ENCODE data around the gene TCF21.

Gene TCF21

DNA sequence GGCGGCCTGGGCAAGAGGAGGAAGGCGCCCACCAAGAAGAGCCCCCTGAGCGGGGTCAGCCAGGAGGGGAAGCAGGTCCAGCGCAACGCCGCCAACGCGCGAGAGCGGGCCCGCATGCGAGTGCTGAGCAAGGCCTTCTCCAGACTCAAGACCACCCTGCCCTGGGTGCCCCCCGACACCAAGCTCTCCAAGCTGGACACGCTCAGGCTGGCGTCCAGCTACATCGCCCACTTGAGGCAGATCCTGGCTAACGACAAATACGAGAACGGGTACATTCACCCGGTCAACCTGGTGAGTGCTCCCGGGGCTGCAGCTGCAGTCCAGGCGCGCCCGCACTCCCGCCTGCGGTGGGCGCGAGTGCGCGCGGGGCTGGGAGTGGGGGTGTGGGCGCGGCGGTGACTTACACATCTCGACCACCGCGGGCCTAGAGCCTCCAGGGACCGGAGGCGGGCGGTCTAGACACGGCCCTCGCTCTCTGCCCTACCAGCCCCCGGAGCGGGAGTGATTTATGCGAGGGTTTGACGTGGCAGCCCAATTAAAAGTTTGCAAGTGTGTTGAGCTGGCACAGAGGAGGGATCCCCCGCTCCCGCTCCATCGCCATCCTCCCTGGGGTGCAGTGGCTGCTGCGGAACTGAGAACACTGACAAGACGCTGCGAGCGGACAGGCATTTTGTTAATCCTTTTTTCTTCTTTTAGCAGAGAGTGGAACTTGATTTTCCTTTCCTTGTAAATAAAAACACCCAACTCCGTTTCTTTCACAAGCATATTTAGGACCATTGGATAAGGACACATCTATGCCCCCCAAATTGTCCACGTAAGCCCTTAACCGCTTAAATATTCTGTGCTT is 867 bp downstream of the TCF21 start:
- no peak for DNase-seq (ENCODE audit: low read depth in 3 of 3, low spot score in 1 of 3)

DNA sequence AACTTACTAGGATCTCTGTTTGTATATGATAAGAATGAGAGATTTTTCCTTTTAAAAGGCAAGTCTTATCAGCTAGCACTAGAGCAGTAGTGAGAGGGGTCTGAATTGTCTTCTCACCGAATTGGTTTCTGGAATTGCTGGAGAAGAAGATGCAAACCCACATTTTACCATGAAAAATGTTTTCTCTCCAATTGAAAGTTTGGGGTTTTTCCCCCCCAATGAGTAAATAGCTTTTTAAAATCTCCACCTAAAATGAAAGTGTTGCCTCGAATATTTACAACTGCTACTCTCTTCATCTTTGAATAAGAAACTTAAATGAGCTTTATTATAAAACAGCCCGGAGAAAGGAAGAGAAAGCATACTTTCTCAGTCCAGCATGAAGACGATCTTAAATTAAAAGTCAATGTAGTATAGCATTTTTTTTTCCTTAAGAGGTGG is 1.8 kb downstream of the TCF21 start:
- no peak for DNase-seq (ENCODE audit: low read depth in 3 of 3, low spot score in 1 of 3)

DNA sequence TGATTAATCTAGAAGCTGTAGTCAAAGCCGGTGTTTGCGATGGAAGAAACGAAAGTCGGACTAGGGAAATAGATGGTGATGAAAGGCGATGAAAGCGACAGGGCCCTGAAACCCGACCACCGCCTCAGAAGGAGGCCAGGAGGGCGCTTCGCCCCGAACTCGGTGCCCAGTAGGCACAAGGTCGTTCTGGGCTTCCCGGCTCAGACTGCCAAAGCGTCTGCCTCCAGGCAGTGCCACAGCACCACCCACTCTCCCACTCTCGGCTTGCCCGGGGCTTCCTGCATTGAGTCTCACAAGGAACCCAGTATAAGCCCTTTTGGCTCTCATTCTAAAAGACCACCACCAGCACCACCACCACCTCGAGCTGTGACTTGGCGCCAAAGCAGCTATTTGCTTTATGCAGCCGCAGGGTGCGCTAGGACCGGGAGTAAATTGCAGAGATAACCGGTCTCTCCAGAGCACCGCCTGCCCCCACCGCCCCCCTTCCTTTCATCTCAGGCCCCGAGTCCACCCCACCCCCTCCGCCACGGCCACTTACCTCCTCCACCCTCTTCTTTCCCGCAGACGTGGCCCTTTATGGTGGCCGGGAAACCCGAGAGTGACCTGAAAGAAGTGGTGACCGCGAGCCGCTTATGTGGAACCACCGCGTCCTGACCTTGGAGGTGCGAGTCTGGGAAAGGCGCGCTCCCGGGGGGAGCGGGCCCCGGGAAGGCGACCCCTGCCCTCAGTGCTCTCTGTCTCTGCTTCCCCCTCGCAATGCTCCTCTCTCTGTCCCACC is 2.4 kb downstream of the TCF21 start:
- no peak for DNase-seq (ENCODE audit: low read depth in 3 of 3, low spot score in 1 of 3)

- no peak for DNase-seq (ENCODE audit: low read depth in 3 of 3, low spot score in 1 of 3)
Measured at GRCh38 chr6:133891927-133892812, 3.3 kb downstream of the TCF21 start.

GRCh38 chr6:133892813-133893691 is 4.1 kb downstream of the TCF21 start:
- DNase-seq (ENCODE audit: low read depth in 3 of 3, low spot score in 1 of 3), result no peak

- no peak for DNase-seq (ENCODE audit: low read depth in 3 of 3, low spot score in 1 of 3)
Measured at GRCh38 chr6:133893946-133894345, 5.0 kb downstream of the TCF21 start.

- DNase-seq (ENCODE audit: low read depth in 3 of 3, low spot score in 1 of 3), result no peak
Measured at GRCh38 chr6:133894369-133894768, 5.5 kb downstream of the TCF21 start.

DNA sequence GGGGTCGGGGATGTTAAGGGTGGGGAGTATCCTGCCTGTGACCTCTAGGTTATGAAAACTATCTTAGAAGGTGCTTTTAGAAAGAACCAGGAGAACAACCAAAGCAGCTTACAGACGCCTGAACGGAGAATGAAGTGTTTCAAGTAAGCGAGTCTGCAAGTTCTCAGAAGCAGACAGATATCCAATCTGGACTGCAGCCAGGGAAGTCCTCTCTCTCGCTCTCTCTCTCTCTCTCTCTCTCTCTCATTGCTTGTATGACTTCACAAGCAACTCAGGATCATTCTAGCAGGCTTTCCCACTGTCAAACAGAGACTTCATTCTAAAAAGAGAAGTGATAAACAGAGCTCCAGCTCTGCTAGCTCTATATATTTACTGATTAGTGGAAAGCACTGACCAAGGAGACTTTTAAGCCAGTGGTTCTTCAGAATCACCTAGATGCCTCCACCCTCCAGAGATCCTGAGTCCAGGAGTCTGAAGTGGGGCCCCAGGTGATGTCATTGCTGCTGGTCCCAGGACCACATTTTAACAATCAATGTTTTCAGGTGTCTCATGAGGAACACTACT is 6.0 kb downstream of the TCF21 start:
- DNase-seq (ENCODE audit: low read depth in 3 of 3, low spot score in 1 of 3), result no peak

DNA sequence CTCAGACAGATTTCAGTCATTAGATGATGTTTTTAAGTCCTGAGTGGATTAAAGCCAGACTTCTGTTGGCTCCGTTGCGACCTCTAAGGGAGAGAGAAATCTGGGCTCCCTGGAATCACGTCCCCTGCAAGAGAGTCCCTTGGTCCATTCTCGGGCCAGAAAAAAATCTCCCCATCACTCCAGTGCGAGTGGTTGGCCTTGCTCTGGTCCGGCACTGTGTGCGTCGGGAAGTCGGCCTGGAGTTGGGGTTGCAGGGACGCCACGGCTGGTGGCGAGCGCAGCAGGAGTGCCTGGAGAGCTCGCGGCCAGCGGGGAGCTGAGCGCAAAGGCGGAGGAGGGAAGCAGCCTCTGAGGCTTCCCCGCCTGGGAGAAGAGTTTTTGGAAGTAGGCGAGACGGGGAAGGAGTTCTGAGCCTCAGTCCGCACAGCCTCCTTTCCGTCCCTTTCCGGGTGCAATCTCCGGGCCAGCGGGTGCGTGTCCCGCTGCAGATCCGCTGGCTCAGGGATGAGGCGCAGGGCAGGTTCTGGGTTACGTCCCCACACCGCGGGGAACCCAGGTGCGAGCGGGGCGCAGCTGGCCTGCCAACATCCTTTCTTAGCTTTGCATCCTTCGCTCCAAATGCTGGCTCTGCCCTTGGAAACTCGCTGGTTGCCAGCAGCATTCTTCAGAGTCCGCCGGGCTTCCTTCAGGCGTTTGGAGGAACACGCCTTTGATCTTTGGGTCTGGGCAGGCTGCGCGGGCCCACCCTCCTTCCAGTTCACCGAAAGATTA is 6.8 kb downstream of the TCF21 start:
- DNase-seq (ENCODE audit: low read depth in 3 of 3, low spot score in 1 of 3), result no peak

GRCh38 chr6:133896344-133896721 is 7.4 kb downstream of the TCF21 start:
- DNase-seq (ENCODE audit: low read depth in 3 of 3, low spot score in 1 of 3), result no peak

DNA sequence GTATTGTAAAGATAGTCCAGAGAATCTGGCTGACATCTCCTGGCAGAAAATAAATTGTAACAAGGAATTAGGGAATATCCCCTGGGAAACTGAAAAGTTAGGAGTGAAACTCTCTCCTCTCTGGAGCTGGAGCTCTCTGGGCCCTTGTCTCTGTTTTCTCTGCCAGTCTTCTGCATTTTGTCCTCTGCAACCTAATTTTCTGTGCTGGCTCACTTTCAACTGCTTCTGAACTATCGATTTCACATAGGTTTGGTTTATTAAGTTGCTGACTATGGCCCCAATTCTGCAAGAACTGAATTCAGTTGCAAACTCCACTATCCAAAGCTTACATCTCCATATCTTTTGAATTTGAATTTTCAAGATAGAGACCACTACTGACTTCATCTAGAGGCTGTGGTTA is 9.3 kb downstream of the TCF21 start:
- DNase-seq (ENCODE audit: low read depth in 3 of 3, low spot score in 1 of 3), result no peak

DNA sequence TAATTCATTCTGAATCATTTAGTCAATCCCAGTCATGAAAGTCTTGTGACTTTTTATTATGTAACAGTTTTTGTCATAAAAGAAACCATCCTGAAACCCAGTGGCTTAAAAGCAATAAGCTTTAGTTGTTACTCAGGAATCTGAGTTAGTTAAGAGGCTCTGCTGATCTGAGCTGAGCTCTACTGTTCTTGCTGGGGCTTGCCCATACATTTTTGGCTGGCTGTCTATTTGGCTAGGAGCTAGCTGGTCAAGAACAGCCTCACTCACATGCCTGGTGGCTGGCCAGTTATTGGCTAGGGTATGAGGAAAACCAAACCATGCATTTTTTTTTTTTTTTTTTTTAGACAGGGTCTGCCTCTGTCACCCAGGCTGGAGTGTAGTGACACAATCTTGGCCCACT is 10.6 kb downstream of the TCF21 start:
- DNase-seq (ENCODE audit: low read depth in 3 of 3, low spot score in 1 of 3), result no peak

DNA sequence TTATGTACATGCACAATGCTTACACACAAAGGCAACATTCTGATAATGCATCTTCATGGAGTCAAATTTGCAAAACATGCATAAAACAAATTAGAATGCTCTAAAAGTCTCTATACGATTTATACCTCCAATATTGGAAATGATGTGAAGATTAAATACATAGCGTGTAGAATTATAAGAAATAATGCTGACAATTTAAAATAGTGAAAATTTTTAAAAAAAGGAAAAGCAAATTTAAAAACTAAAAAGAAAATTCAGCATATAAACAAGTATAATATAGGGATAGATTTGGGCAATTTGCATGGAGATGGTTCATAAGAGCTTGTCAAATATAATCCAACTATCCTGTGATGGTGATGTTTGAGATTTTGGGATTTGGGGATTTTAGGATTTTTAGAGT is 14.9 kb downstream of the TCF21 start:
- DNase-seq (ENCODE audit: low read depth in 3 of 3, low spot score in 1 of 3), result no peak

DNA sequence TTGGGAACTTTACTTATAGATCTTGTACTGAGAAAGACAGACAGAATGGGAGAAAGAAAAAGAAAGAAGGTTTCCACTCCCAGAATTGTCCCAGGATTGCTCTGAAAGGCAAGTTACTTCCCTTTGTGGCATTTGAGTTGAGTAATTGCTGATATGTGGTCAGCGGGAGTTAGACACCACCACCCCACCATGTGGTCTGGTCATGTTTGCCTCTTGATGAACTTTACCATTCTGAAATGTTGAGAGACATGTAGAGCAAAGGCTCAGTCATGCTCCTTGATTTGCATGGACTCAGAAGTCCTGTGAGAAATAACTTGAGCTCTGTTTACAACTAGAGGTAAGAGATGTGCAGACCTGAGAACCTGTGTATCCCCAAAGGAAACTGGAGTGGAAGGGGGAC is 17.1 kb downstream of the TCF21 start:
- no peak for DNase-seq (ENCODE audit: low read depth in 3 of 3, low spot score in 1 of 3)

DNA sequence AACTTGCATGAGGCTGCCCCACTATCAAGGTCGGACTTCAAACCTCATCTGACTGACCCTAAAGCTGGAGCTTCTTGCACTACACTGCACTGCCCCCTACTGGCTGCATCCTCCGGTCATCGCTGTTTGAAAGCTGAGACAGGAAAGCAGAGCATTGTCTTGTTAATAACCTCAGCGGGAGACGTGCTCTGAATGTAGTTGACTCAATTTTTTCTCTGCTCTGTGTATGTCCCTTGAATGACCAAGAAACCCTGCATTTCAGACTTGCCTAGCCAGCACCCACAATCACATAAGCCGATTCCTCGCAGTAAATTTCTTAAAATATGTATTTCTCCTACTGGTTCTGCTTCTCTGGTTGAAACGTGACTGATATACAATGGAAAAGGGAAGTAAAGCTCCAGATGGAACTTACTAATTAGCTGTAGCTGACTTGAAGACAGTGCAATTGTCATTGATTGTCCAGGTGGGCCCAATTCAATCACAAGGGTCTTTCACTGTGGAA is 27.8 kb downstream of the TCF21 start:
- peak; percentile 17 to 69 (median 24) for DNase-seq (ENCODE audit: low read depth in 3 of 3, low spot score in 1 of 3)

DNA sequence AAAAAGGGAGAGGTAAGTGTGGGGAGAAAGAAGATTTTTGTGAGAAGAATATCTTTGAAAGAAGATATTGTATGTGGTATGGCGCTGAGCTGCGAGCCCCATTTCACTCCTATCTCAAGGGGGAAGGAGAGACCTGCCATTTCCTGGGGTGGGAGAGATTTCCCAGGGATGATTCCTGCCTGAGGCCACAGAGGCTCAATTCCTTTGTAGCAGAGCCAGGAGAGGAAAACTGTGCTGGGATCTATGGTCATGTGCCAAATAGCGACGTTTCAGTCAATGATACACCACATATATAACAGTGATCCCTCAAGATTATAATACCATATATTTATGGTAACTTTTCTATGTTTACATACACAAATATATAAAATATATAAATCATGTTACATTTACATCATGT is 28.9 kb downstream of the TCF21 start:
- DNase-seq (ENCODE audit: low read depth in 3 of 3, low spot score in 1 of 3), result no peak

GRCh38 chr6:133918208-133918930 is 29.5 kb downstream of the TCF21 start:
- DNase-seq (ENCODE audit: low read depth in 3 of 3, low spot score in 1 of 3), result no peak

- no peak for DNase-seq (ENCODE audit: low read depth in 3 of 3, low spot score in 1 of 3)
Measured at GRCh38 chr6:133919362-133919761, 30.4 kb downstream of the TCF21 start.

Data from stimulated activated CD4-positive, alpha-beta T cell treated with anti-CD3 and anti-CD28 coated beads, TNF-alpha, amount 100 ng/mL, for 1 hour (primary cell).